Activated T-helper 9 cell treated with anti-CD3 and anti-CD28 coated beads, Interleukin-2, amount 50 U/mL, for 16 hours (primary cell): ENCODE data around the gene PC.

Source experiments
- DNase-seq: peaks from one replicate; pipeline ENCODE4 v3.0.0-alpha.2; 2020; ENCODE audit warnings: low read depth

The PC gene

DNA sequence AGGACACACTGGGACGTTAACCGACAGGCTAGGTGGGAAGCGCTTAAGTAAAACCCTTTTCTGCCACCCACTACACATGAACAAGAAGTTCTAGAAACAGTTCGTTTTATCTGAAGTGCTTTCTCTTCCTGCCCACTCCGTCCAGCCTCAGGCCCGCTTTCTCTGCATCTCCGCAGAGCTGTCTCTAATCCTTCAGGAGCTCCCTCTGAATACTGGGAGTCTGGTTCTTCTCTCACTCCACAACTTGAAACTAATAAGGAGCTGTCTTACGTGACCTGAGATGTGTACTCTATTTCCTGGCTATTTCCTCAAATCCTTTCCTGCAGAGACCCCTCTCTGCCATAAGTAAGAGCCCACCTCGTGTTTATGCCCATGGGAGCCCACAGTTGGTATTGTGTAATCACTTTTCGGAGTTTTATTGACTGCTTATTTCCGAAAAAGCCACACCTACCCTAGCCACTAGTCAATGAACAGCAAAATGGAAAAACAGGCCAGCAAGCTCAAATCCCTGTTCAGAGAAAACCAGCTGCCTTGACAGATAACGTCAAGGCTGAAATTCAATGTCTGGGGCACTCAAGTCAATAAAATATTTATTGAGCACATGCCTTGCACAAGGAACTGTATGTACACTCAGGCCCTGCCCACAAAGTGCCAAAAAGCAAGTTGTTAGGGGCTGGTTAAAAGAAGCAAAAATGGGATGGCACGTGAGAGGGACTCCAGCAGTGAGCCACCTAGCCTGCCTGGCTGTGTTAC, 4.9 kb downstream of the PC start:
- DNase-seq, result no peak

DNA sequence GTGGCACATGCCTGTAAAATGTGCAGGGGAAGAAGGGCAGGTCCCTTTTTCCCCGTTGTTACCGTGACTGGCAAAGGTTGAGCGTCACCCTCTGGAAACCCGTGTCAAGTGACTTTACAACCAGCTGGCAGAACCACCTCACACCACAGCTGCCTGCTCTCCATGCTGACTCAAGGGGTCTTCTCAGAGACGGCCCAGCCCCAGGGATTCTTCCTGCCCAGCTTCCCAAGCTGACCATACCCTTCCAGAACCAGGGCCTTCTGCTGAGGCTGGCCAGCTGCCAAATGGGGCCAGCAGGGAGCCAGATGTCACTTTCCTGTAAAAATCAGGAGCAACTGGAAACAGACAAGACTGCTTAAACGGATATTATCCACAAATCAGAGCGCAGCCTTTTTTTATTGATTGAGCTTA, 6.3 kb downstream of the PC start:
- DNase-seq, result no peak

DNA sequence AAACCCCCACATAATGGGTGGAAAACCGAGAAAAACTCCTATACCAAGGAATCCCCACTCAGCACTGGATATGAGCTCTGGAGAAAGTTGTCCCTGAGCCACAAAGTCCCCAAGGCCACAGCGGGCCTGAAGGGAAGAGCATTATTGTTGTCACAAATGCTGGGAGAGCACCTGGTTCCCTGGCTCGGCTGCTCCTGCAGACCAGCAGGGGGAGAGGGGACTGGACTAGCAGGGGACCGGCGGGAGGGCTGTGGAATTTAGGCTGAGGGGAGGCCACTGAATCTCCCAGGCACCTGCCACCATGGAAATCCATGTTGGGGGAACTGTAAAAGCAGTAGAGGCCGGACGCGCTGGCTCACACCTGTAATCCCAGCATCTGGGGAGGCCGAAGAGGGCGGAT, 7.0 kb downstream of the PC start:
- DNase-seq, result no peak

DNA sequence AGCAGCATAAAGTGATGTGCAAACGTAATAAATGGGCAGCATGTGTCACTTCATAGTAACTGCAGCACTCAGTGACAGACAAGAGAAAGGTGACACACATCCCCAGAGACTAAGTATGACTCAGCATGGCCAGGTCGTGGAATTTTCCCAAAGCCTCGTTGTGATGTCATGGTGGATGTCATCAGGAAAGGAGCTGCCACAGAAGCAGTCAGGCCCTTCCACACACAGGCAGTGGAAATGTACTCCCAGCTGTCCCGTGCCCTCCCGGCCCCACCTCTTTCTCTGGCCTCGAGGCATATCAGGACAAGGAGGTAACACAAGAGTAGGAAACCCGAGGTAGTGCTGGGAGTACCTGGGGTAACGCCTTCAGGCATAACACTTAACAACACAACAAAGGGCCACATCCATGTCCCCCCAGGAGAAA, 8.1 kb downstream of the PC start:
- no peak for DNase-seq

DNA sequence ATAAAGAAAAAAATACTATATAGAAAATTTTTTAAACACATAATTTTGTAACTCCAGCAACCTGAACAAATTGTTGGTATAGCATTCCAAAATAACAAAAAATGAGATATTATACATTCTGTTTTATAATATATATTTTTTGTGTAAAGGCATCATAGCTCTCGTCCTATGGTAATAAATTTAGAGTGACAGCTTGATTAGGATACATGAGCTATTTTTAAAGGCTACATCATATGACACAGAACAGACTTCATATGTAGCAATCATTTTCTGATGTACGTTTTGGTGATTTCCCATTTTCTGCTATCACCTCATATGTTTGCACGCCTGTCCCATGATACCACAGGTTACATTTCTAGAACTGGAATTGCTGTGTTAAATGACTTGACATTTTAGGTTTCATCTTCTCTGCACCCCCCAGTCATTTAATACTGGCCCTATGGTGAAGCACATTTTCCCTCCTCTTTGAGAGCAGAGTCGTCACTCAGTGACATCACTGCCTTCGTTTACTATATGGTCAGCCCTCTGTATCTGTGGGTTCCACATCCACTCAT, 19.5 kb downstream of the PC start:
- DNase-seq, result no peak

DNA sequence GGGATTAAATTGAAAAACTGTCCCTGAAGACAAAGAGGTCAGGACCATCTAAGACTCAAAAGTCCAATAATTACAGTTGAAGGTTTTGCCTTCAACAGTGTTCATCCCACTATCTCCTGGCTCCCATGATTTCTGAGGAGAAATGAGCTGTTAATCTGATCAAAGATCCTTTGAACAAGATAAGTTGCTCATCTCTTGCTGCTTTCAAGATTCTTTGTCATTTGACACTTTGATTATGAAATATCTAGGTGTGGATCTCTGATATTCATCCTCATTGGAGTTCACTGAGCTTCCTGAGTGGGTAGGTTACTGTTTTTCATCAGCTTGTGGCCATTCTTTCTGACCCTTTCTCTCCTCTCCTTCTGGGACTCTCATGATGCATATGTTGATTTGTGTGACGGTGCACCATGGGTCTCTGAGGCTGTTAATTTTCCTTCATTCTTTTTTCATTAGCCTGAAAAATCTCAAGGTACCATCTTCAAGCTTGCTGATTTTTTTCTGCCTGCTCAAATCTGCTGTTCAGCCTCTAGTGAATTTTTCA, 20.9 kb downstream of the PC start:
- DNase-seq, result no peak

DNA sequence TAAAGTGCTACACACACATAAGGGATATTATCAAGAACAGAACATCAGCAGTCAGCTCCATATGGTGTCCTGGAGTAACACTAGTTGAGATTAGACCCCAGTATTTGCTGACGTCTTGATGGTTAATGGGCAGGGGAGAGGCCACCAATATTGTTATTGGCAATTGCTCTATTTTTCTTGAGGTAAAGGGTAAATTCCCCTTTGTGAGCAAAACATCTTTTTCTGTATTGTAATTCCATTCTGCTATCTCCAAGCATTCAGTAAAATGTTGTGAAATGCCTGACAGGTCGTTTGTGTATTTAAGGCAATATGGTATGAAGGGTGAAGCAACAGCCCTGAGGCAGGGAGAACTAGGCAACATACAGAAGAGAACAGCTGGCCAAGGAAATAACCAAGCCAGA, 21.9 kb downstream of the PC start:
- DNase-seq, result no peak

DNA sequence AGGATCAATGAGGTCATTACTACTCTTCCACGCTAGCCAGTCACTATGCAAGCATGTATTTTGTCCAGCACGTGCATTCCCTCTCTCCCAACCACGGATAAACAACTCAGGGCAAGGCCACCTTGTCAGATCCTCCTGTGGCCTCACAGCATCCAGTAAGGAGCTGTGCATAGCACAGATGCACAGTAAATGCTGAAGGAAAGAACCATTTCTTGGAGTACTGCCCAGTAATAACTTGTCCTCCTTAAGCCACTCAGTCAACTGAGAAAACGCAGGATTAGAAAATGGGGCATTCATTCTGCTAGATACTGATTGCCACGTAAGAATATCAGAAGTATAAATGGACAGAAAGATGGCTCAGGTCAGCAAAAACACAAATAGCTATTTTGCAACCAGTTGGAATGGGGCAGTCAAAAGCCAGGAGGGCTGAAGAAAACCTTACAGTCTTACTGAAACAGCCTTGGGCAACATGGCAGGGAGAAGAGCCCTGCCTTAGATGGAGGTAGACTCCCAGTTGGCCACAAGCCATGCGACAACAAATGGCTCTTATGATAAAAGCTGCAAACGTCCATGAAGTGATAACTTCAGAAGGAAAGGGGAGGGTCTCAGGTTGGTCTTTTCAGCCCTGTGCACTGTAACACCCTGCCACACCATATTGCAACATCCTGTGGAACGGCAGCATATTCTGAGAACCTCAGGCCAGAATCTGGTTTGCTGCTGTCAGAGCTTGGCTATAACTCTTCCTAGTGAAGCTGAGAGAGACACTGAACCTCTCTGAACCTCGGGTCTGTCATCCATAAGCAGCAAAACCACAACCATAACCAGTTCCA, 23.0 kb downstream of the PC start:
- no peak for DNase-seq

DNA sequence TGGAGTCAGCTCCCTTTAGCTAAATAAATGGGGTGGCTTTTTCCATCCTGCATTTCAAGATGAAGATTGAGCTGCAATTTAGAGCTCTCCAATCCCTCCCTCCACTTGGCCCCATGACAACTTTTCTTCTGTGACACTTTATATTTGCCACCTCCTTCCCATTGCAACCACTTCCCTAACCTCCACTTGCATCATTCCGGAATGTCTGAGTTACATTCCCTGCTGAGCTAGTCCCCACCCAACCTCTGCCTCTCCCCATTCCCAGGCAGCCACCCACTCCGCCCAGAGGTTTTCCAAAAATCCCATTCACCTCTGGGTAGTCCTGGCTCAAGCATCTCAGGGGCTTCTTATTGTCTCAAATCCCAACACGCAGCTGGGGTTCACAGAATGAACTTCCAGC, 24.7 kb downstream of the PC start:
- DNase-seq, result no peak

DNA sequence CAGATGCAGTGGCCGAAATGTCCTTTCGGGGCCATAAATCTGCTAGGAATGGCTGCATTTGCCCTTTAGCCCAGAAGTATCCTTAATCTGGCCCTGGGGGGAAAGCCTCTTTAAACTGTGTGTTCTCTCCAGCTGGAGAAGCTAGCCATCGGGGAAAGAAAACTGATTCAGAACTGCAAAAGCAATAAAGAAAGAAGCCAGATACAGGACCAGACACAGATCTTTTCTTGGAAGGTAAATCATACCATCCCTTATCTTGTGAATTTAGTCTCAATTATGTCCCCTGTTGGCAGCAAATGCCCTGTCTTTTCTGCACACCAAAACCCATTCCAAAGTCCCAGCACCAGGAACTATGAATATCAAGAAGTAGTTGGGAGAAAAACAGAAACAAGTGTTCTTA, 25.6 kb downstream of the PC start:
- DNase-seq, result no peak

DNA sequence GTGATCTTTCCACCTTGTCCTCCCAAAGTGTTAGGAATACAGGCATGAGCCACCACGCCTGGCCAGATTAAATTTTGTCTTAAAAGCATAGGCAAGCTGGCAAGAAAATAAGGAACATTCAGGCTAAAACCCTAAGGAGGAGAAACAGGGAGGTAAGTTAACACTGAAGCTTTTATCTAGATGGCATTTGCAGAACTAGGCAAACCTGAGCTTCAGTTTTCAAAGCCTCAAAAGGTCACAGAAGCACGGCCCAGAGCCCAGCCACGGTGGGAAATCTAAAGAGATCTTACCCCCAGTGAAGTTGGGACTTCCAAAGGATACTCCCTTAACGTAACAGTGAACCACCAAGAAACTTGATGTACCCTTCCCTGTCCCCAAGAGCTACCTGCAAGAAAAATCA, 28.4 kb downstream of the PC start:
- no peak for DNase-seq

DNA sequence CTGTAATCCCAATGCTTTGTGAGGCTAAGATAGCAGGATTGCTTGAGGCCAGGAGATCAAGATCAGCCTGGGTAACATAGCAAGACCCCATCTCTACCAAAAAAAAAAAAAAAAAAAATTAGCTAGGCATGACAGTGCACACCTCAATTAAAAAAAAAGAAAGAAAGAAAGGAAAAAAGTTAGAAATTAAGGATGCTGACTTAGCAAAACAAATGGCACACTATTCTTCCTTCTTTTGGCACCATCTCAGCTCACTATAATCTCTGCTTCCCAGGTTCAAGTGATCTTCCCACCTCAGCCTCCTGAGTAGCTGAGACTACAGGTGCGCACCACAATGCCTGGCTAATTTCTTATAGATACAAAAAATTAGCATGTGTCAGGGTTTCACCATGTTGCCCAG, 33.9 kb downstream of the PC start:
- DNase-seq, result no peak

DNA sequence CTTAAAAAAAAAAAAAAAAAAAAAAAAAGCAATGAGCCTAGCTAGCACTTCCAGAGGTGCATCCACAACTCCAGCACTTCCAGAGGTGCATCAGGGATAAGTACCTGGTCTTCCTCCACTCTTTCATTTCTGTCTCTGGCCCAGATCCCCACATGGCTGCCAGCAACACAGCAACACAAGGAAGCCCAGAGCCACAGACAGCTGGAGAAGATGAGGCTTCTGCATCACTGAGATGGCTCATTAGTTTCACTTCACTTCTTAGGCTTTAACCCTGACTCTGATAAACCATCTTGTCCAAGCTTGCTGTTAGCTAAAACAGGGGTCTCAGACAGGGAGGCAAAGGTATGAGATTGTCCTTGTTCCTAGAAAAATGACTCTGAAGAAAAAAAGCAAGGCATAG, 35.6 kb downstream of the PC start:
- no peak for DNase-seq

DNA sequence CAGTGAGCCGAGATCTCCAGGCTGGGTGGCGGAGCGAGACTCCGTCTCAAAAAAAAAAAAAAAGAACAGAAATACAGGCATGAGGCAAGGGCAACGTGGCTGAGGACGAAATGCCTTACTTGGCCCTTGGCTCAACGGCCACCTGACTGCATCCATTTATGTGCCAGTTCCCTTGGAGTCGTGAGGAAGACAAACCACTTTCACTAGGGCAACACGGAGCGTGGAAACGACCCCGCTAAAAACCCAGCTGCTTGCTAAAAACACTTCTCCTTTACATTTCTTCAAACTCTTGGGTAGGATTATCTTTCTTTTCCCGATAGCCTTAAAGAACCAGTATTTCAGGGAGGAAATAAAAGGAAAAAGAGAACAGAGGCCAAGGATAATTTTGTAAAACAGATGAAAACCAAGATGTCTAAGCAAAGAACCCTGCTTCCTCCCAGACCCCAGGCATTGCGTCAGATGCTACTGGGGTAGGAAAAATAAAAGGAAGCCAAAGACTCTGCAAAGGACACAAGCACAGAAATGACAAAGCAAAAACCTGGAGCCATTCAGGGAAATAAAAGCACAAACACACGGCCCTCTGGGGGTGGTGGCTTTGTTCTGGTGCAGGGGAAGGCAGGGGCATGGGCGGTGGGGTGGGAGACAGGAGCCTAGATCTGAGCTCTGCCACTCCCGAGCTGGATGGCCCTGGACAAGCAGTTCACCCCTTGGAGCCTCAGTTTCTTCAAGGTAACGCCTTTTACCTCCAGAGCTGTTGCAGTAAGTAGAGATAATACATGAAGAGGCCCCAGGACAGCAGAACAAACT, 37.0 kb downstream of the PC start:
- DNase-seq, result no peak

DNA sequence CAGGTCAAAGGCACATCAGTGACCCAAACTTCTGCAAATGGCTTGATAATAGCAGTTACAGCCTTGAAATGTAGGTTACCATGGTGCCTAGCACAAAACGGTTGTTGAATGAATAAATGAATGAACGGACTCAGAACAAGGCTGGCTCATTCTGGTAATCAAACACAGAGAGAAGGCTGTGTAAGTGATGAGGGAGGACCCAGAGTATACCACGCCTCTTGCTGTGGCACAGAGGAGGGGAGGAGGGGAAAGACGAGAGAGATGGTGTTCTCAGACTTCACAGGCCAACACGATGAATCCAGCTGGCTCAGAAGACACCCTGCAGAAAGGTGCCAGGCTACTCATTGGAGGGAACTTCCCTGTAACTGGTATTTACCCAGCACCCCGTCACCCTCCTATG, 38.3 kb downstream of the PC start:
- DNase-seq, result no peak

DNA sequence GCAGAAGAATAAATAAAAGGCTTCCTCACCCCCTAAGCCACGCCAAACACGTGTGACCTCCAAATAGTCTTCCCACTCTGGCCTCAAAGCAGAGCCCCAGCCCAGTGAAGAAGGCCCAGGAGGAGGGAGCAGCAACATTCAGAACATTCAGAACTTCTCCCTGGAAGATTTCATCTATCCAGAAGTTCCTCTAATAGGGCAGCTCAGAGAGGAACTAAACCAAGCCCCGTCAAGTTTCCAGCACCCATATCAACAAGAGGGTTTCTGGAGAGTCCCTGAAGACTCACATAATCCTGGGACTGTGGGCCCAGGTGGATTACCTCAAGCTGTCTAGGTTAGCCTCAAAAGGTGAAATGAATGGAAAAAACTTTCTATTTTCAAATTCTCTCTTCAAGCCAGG, 39.4 kb downstream of the PC start:
- no peak for DNase-seq

DNA sequence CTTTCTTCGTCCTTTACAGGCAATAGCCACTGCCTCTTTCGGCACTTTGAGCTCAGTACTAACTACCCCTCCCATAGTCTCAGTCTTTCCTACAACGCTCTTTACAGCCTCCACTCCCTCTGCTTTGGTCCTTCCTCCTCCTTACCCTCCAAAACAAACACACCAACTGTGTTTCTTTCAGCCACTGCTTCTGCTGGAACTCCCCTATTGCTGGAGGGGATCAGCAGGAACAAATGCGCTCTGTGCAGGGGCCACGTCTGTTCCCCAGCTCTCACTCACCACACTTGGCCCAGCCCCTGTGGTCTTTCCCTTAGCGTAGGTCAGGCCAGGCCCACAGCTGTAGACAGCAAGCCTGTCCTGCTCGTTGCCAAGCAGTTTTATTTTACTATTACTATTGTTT, 42.3 kb downstream of the PC start:
- DNase-seq, result no peak

DNA sequence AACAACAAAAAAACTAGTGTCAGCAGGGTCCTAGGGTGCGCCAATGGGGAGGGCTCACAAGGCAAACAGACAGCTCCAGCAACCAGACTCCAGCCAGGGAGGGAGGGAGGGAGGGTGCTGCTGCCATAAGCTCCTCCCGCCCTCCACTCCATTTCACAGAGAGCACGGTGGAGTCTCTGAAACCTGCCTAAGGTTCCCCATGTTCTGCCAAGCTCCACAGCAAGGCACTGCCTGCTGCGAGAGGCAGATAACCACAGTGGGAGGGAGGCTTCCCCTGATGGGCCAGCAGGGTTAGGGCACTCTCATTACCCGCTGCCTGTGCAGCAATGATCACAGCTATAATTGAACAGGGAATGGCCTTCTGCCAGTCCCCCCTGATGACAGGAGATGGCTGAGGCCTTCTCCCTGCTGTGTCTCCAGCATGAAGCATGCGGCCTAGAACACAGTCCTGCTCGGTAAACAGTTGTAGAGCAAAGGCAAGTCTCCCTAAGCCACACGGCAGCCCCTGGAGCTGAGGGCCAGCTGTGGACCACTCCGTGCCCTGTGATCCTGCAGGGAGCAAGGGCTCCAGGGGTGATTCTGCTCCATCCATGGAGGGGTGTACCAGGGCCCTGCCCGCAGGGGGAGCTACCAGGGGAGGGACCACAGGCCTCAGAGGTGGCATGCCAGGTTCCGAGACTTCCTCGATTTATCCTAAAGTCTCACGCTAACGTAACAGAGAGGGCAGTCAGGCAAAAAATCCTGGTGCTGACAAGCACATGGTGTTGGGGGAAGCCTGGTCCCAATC, 42.9 kb downstream of the PC start:
- DNase-seq, result no peak

DNA sequence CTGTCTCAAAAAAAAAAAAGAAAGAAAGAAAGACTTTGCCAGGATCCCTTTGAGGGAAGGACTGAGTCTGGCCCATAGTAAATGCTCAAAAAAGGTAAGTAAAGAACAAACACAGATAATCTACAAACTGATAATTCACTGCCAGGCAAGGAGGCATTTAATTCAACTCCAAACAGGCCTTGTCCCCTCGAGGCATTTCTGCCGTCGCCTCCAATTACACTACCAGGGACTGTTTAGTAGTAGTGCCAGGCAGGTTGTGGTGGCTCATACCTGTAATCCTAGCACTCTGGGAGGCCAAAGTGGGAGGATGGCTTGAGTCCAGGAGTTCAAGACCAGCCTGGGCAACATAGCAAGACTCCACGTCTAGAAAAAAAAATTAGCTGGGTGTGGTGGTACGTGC, 43.7 kb downstream of the PC start:
- DNase-seq, result no peak

DNA sequence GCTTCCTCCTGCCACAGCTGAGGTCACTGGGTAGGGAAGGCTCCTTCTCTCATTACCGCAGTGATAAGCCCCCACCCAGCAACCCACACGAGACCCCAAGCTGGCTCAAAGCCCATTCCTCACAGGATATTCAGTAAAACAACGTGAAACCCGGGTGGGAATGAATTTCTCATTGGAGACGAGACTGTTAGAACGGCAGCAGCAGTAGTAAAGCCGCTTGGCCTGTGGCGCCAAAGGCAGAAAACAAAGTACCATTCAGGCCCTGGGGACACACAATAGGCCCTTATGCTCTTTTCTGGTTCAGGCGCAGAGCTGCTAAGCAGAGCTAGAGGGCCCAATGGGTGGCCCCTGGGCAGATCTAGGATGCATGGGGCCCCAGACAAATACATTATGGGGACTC, 45.3 kb downstream of the PC start:
- DNase-seq, result no peak

DNA sequence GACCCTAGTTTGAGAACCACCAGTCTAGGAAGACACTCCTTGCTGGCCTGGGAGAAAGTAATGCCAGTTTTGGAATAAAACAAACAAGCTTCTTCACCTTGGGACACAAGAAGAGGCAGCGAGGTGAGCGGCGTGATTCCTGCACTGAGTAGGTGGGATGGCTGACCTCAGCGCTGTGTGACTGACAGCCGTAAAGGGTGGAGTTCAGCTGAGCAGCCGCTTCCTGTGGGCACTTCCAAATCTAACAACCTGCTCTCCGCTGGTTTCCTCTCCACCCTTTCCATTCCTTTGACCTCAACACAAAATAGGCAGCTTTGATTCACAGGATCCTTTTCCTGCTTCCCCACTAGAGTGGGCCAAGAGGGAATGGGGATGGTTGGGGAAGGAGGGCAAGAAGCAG, 45.8 kb downstream of the PC start:
- DNase-seq, result no peak

DNA sequence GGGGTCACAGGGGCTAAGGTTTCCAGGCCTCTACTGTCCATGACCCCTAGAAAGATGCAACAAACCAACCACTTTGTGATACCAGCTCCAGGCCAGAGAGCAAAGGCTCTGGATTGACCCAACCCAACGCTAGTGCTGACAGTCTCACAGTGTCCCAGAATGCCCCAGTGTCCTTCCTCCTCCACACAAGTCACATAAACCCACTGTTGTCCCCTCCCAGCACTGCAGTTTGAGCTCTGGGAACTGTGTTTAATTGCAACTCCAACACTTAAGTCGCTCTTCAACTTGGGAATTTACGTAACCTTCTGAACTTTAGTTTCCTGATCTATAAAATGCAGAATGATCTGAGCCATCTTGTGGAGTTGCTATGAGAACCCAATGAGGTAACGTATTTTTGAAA, 47.5 kb downstream of the PC start:
- no peak for DNase-seq
